ENCODE data around the gene FAHD2A.
"Not testable (repeated sequence)": the region's sequence is repeated elsewhere in the genome, so short reads cannot be mapped to it uniquely, and the experiment has no call there.

DNA sequence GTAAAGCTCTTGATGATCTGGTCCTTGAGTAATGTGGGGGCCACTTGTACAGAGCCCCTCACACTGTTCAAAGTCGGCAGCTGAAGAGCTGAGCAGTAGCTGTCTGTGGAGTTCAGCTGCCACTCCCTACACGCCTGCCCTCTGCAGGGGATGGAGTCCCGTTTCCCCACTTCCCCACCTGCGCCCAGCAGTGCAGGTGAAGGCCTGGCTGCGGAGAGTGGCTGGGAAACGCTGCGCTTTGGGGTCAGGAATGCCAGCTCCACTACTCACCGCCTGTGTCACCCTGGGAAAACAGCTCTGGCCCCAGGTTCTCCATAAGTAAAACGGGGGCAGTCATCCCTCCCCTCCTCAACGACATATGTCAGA, 521 bp upstream of the FAHD2A start:
- not testable (repeated sequence) for TF ChIP-seq YY1 (IDR thresholded peaks at IDR 0.05; ENCODE audit: insufficient read depth, insufficient read length); ZNF274 (IDR thresholded peaks at IDR 0.05; ENCODE audit: low read depth, low read length)

Measured in NT2/D1 (cell line).